ENCODE results near the gene PBX3. TPM values are rescaled to one million over a fixed set of nuclear protein-coding genes. Genes with fewer than 3 reads are reported as not detected.
A peak's percentile ranks its signal among the peaks of the same experiment; 100 is the strongest.

Gene PBX3
- total RNA-seq, result 15.3 TPM

- DNase-seq, result peak; percentile 28
Measured at GRCh38 chr9:125747053-125747764, at the start of gene PBX3. TSS of gene PBX3 (plus strand) at chr9:125747373.

GRCh38 chr9:125699870-125700269, 47.3 kb upstream of the PBX3 start:
- no peak for DNase-seq

GRCh38 chr9:125700791-125701190, 46.4 kb upstream of the PBX3 start:
- DNase-seq, result no peak

DNA sequence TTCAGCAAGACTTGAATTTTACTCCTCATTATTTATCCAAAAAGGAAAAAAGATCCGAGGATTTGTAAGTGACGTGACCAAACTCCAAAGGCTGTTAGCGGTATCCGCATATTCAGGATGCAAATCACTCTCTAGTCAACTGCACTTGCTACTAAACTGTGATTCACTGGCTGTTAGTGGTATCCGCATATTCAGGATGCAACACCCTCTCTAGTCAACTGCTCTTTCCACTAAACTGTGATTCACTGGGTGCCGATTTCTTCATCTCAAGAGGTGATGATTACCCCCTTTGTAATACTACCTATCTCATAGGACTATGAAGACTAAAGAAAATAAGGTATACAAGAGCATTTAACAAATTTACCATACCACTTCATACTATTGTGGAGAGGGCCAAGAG, 45.8 kb upstream of the PBX3 start:
- DNase-seq, result no peak

- no peak for DNase-seq
Measured at GRCh38 chr9:125703662-125704061, 43.5 kb upstream of the PBX3 start.

DNA sequence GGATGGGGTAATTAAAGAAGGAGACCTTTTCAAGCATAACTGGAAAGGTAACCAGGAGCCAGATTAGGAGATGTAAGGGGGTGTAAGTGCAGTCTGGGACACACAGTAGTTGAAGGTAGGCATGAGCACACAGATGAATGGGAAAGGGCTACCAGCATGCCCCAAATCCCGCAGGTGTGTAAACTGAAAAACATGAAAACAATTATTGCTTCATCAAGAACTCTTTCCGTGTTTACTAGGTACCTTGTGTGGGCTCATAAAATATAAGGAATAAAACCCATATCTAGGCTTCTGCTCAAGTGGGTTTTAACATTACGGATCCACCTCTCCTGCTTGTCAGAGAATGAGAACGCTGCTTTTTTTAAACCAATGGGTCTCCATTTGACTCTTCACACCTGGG, 41.3 kb upstream of the PBX3 start:
- DNase-seq, result no peak

GRCh38 chr9:125706651-125707471, 40.3 kb upstream of the PBX3 start, which contains the start of gene MAPKAP1:
TSS of gene MAPKAP1 (minus strand) at chr9:125707208. CDS start at chr9:125672574, 34,634 bp downstream.
- DNase-seq, result peak; percentile 87

GRCh38 chr9:125707472-125707804, 39.7 kb upstream of the PBX3 start:
- no peak for DNase-seq

DNA sequence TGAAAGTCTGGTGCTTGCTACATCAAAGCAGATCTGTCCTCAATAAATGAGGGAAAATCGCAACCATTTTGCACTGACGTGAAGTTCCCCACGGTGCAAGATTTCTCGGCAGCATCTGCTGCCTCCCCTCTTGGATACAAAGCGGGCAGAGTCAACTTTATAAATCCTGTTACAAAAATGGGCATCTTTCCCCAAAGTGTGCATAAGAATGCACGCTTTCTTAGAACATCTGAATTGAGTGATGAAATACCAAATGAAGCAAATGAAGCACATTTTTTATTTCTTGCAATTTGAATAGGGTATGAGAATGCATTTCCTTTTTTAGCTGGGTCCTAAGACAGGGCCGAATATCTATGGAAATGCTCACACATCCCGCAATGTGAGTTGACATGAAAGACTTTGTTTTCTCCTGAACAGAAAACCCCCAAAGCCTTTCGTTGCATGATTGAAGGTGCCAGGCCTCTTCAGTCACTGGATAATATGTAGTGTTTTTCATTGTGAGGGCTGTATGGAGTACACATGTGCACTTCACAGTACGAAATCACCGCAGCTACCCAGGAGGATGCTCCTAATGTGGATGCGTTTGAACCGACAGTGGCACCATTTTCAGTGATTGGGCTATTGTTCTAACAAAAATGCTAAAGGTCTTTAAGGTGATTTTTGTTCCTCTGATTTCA, 20.6 kb upstream of the PBX3 start:
- DNase-seq, result no peak

DNA sequence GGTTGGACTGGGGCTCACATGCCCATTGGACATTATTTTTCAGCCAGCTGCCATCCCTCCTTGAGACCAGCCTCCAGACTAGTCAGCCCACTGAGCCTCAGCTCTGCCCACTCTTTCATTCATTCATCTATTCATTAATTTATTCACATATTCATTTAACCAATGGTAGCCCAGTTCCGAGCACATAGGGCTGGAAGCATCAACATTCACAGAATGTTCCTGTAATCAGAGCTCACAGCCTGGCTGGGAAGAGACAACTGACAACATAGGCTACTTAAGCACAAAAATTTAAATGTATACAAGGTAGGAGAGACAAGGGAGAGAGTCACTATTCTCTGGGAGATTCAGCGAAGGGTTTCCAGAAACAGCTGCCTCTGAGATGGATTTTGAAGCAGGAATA, 17.0 kb upstream of the PBX3 start:
- no peak for DNase-seq

DNA sequence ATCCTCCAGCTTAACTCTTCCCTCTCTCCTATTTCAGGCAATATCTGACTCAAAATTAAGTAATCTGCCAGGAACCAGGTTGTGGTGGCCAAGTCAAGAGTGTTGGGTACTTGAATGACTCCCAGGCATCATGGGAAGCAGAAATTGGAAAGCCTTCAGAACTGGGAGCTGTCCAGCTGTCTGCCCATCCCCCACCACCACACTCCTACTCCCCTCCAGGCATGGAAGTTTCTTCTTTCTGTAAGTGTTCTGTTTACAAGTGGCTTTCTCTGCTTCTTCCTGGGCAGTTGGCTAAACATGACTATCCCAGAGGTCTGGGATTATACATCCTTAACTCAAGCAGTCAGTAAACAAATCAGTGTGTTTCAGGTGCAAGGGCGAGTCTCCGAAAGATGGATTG, 14.6 kb upstream of the PBX3 start:
- DNase-seq, result no peak

GRCh38 chr9:125739436-125739835, 7.7 kb upstream of the PBX3 start:
- no peak for DNase-seq

DNA sequence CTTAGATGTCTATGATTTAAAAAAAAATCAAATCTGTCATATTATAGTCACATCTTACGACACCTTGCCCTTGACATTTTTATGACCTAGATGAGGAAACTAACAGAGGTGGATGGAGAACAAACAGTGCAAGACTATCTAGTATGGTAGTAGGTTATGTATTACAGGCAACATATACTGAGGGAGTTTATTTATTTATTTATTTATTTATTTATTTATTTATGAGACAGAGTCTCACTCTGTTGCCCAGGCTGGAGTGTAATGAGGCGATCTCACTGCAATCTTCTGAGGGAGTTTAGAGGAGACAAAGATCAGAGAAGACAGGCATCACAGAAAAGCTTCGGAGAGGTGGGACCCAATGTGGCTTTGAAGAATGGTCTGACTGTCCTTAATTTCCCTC, 4.5 kb upstream of the PBX3 start:
- no peak for DNase-seq

GRCh38 chr9:125743682-125744428, 3.3 kb upstream of the PBX3 start:
- DNase-seq, result peak; percentile 12

GRCh38 chr9:125744616-125745015, 2.6 kb upstream of the PBX3 start:
- DNase-seq, result no peak

- peak; percentile 23 for DNase-seq
Measured at GRCh38 chr9:125745018-125745417, 2.2 kb upstream of the PBX3 start.

- DNase-seq, result no peak
Measured at GRCh38 chr9:125745682-125746016, 1.5 kb upstream of the PBX3 start.

DNA sequence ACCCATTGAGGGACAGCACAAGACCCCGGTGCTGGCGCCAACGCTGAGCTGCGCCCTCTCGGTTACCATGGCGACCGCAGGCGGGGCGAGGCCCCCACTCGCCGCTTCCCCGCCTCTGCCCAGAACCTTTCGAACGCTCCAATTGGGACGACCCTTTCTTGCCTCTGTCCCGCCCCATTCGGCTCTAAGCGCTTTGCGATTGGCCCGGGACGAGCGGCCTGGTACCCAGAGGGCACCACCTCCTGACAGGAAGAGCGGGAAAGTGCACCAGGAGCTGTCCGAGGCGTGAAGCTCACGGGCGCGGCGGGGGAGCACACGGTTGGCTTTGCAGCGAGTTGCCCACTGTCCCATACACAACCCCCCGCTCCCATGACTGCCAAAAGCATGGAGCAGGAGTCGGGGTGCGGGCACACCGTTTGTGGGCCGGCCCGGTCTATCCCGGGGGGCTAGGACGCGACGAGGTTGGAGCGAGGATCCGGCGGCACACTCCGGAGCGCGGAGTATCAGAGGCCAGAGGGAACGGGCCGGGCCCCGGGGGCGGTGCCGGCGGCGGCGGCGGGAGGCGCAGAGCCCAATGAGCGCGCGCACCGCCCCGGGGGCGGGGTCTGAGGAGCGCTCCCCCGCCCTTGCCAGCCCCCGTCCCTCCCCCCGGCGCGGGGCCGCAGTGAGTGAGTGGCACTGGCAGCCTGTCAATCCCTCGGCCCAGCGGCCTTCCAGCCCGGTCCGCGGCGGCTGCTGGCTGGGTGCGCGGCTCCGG, 978 bp upstream of the PBX3 start:
- peak; percentile 75 for DNase-seq

GRCh38 chr9:125746774-125747052, 460 bp upstream of the PBX3 start:
- no peak for DNase-seq

- DNase-seq, result no peak
Measured at GRCh38 chr9:125747765-125748445, 732 bp downstream of the PBX3 start.

DNA sequence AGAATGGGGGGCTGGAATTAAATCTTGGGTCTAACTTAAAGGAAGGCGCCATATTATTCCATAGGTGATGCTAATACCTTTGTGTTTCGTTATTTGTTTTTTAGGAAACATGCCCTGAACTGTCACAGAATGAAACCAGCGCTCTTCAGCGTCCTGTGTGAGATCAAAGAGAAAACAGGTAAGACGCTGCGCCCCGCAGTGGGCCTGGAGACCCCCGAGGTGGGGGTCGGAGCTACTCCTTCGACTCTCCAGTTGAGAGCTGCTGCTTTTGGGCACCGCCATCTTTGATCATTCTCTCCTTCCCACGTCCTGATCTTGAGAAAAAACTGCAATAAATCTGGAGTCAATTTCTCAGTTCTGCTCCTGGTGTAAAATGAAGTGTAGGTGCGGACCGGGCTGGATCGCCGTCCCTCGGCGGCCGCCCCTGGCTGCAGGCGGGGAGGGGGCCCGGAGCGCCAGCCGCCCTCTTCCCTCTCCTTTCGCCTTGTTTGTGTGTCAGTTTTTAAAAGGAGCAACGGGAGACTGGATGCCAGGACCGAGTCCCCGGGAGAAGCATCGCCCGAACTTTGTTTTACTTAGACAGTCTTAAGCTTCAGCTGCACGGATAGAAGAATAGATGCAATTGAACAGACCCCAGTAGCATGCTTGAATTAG, 1.4 kb downstream of the PBX3 start:
- no peak for DNase-seq
